GM19025 (cell line): Measurements from ENCODE around the gene SLC30A9.

ENCODE experiments used
- ATAC-seq: cut with Tn5 transposase; IDR thresholded peaks from one replicate; pipeline ENCODE4 v1.9.1; 2021; ENCODE audit warnings: mild to moderate bottlenecking, low read depth, moderate library complexity; ENCODE audit not compliant: unreplicated experiment

The SLC30A9 gene

GRCh38 chr4:42132099-42132498 lies 141.8 kb downstream of the SLC30A9 start:
- no peak for ATAC-seq

- ATAC-seq, result no peak
Measured at GRCh38 chr4:42133006-42133405, 142.7 kb downstream of the SLC30A9 start.

- no peak for ATAC-seq
Measured at GRCh38 chr4:42136371-42136770, 146.0 kb downstream of the SLC30A9 start.
